Heart right ventricle (tissue), 16 donors: ENCODE measurements around the gene ZNF624. TPM values are rescaled to one million over a fixed set of nuclear protein-coding genes. Genes with fewer than 3 reads are reported as not detected.

Source experiments
- ATAC-seq, 8 donors: fragments of 200-7000 bp; cut with Tn5 transposase; one replicate each; pipeline ENCODE4 v1.9.1; 2020; ENCODE audit warnings: mild to moderate bottlenecking in 8 of 8, moderate library complexity in 8 of 8, moderate number of reproducible peaks in 1 of 8
- DNase-seq, 2 donors: peaks; one replicate each; pipeline ENCODE4 v3.0.0-alpha.2; 2020
- H3K27ac ChIP-seq, 10 donors: fragments of 200-600 bp; sonication (generic) in 2 of 10; one replicate each; pipeline versions ENCODE4 v1.5.0 to v1.8.0; 2020 to 2022; ENCODE audit warnings: mild to moderate bottlenecking in 3 of 10
- H3K27me3 ChIP-seq, 7 donors: fragments of 200-600 bp; one replicate each; pipeline ENCODE4 v1.8.0; 2021 to 2022; ENCODE audit warnings: mild to moderate bottlenecking in 2 of 7
- H3K36me3 ChIP-seq, 9 donors: fragments of 200-600 bp; sonication (generic) in 1 of 9; one replicate each; pipeline versions ENCODE4 v1.5.0 to v1.8.0; 2020 to 2022; ENCODE audit warnings: mild to moderate bottlenecking in 2 of 9
- H3K4me1 ChIP-seq, 9 donors: fragments of 200-600 bp; sonication (generic) in 1 of 9; one replicate each; pipeline versions ENCODE4 v1.5.0 to v1.8.0; 2020 to 2022; ENCODE audit warnings: mild to moderate bottlenecking in 4 of 9
- H3K4me3 ChIP-seq, 10 donors: fragments of 200-600 bp; sonication (generic) in 2 of 10; one replicate each; pipeline versions ENCODE4 v1.5.0 to v1.8.0; 2020 to 2022; ENCODE audit warnings: mild to moderate bottlenecking in 7 of 10, moderate library complexity in 2 of 10
- H3K9me3 ChIP-seq, 11 donors: fragments of 200-600 bp in 10 of 11; sonication (generic) in 2 of 11; one replicate each; pipeline versions ENCODE4 v1.5.0 to v1.8.0; 2013 to 2022; ENCODE audit warnings: mild to moderate bottlenecking in 2 of 11, control low read depth in 1 of 11, moderate library complexity in 1 of 11
- CTCF ChIP-seq, 9 donors: fragments of 200-600 bp; sonication (generic) in 2 of 9; IDR thresholded peaks; one replicate each; pipeline versions ENCODE4 v1.5.0 to v1.8.0; 2021 to 2022; ENCODE audit warnings: antibody characterized with exemption in 9 of 9, mild to moderate bottlenecking in 5 of 9, moderate library complexity in 1 of 9
- WGBS, 2 donors: extraction: QIAGEN DNeasy Blood & Tissue Kit; methylation state at CpG; one replicate each; pipeline ENCODE4 v1.1.7; 2013; ENCODE audit warnings: inconsistent platforms in 1 of 2; 5-methylcytosine and 5-hydroxymethylcytosine counted together
- intact Hi-C, 10 donors: fragments of 100-400 bp; cut with DNase I; formaldehyde crosslinking; loops; one replicate each; pipeline versions ENCODE4 v1.11.1 to v1.14.2; 2022
- polyA plus RNA-seq, 2 donors: library from polyadenylated mRNA; stranded (reverse); fragments of 200-250 nt; gene quantifications; one replicate each; pipeline ENCODE4 v1.2.3, GENCODE V29; 2013
- total RNA-seq, 10 donors: library from RNA; stranded (reverse); fragmentation: NEBNext Ultra II Directional in 3 of 10; extraction: Animal tissue kit (Norgen Biotek cat#: 25700) in 3 of 10; gene quantifications; one replicate each; pipeline versions ENCODE4 v1.2.1 to v1.2.4, GENCODE V29; 2021 to 2023
- donor health status: Arrhythmogenic right ventricular cardiomyopathy.
- donor health status: ischemic (EF 13 %, LVEDD 7.1; RV severe dilation, severe dysfunction).
- donor health status: healthy with polysubstance abuse.
- donor health status: DM: no; HTN: yes; CAD: no.
- donor health status: DM: no; HTN: no; CAD: no.
- donor health status: ischemic (EF 25% LVEDD 6.9; RV normal size, moderate dysfunction).
- donor health status: ischemic (EF 25% LVEDD 5.7; RV mildly dilated, moderate dysfunction).
- donor health status: healthy.
- donor health status: DM: yes; HTN: yes; CAD: no.
- donor health status: Ischemic cardiomyopathy.
- donor health status: ischemic (EF 35%, LVEDD 5.7; RV mildly dilated, moderate dysfunction).
- donor health status: nonischemic (EF 11% LVEDD 7.7; RV severe dilation, severe dysfunction).
- donor health status: DM: yes; HTN: yes; CAD: no.
- donor health status: PGD.
- donor health status: ischemic (EF 29% LVEDD 5.4; RV normal size, mild dysfunction).
- donor health status: nonischemic (EF 23%, LVEDD 6.1; RV moderate dilation, normal function).

The ZNF624 gene
- total and polyA plus RNA-seq, 12 donors: 0.39 to 2.9 (median 2.0) TPM

- intact Hi-C loops: no loop called here
- H3K27me3 ChIP-seq: no peaks in the 10 kb centered on the region
- peaks cover 0 to 100% (median 73%) of the 10 kb centered on the region in 11 donors for H3K9me3 ChIP-seq
- H3K4me3 ChIP-seq: no peak overlapping the region
- no peak overlapping the region for H3K27ac ChIP-seq
- DNase-seq (no peak), ATAC-seq (no peak)
- 97 to 98% methylated on average over 6 of the region's 6 CpGs for WGBS, 2 donors
- peaks cover 0 to 74% (median 40%) of the 10 kb centered on the region in 9 donors for H3K36me3 ChIP-seq
- no peak for TF ChIP-seq CTCF (IDR thresholded peaks at IDR 0.05)
- H3K4me1 ChIP-seq: no peaks in the 10 kb centered on the region
These were observed 30.4 kb downstream of the ZNF624 start for GRCh38 chr17:16623282-16623681.

GRCh38 chr17:16622540-16623277 lies 30.9 kb downstream of the ZNF624 start:
- H3K27ac ChIP-seq: no peak overlapping the region
- no peak overlapping the region for H3K4me3 ChIP-seq
- peaks cover 2 to 100% (median 79%) of the 10 kb centered on the region in 11 donors for H3K9me3 ChIP-seq
- DNase-seq (no peak), ATAC-seq (no peak)
- H3K36me3 ChIP-seq: peaks cover 0 to 68% (median 40%) of the 10 kb centered on the region in 9 donors
- no peaks in the 10 kb centered on the region for H3K27me3 ChIP-seq
- no peaks in the 10 kb centered on the region for H3K4me1 ChIP-seq
- 97 to 98% methylated on average over 5 of the region's 5 CpGs for WGBS, 2 donors
- no peak for TF ChIP-seq CTCF (IDR thresholded peaks at IDR 0.05)
- intact Hi-C loops: no loop called here

GRCh38 chr17:16617481-16618060 lies 36.1 kb downstream of the ZNF624 start:
- peaks cover 0 to 17% (median 4%) of the 10 kb centered on the region in 9 donors for H3K36me3 ChIP-seq
- no peak for TF ChIP-seq CTCF (IDR thresholded peaks at IDR 0.05)
- no peak overlapping the region for H3K27ac ChIP-seq
- ATAC-seq: no peak
- H3K27me3 ChIP-seq: no peaks in the 10 kb centered on the region
- intact Hi-C loops: no loop called here
- no peak overlapping the region for H3K4me3 ChIP-seq
- DNase-seq: no peak
- H3K4me1 ChIP-seq: no peaks in the 10 kb centered on the region
- H3K9me3 ChIP-seq: peaks cover 3 to 91% (median 63%) of the 10 kb centered on the region in 11 donors
- WGBS, 2 donors: 93 to 94% methylated on average over 53 of the region's 53 CpGs

GRCh38 chr17:16599537-16599936 lies 54.1 kb downstream of the ZNF624 start:
- no peak overlapping the region for H3K27ac ChIP-seq
- WGBS, 2 donors: 69 to 73% methylated on average over 5 of the region's 5 CpGs
- peaks cover 0 to 15% (median 0%) of the 10 kb centered on the region in 11 donors for H3K9me3 ChIP-seq
- DNase-seq (no peak), ATAC-seq (no peak)
- H3K4me3 ChIP-seq: no peak overlapping the region
- no peaks in the 10 kb centered on the region for H3K4me1 ChIP-seq
- no peak for TF ChIP-seq CTCF (IDR thresholded peaks at IDR 0.05)
- H3K36me3 ChIP-seq: no peaks in the 10 kb centered on the region
- H3K27me3 ChIP-seq: peaks cover 0 to 4% (median 0%) of the 10 kb centered on the region in 7 donors
- intact Hi-C loops: no loop called here
